HG02884 (cell line): ENCODE measurements around the gene GIPC1.
"Not testable (repeated sequence)": the region's sequence is repeated elsewhere in the genome, so short reads cannot be mapped to it uniquely, and the experiment has no call there.

Experiments
- ATAC-seq: cut with Tn5 transposase; IDR thresholded peaks from one replicate; pipeline ENCODE4 v1.9.1; 2021; ENCODE audit warnings: mild to moderate bottlenecking, moderate library complexity; ENCODE audit not compliant: unreplicated experiment

GIPC1 gene

DNA sequence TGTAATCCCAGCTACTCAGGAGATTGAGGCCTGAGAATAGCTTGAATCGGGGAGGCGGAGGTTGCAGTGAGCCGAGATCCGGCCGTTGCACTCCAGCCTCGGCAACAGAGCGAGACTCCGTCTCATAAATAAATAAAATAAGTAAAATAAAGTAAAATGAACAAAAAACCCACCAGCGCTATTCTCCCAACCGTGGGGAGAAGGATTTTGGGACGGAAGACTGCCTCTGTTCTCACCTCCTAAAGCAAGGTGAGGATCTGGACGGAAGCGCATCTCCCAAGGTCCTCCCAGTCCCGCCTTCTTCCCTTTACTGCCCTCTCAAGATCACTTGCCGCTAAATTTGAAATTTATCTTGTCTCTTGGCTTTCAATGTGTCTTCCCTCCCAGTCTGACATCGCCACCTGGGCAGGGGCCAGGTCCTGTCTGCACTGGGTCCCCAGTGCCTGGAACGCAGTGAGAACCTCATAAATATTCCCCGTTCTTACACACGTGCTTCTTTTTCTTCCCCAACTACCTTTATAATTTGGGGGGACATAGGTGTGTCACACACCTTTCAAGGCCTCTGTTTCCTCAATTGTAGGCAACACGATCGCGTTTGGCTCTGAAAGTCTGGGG is 23.4 kb upstream of the GIPC1 start:
- ATAC-seq: no peak

DNA sequence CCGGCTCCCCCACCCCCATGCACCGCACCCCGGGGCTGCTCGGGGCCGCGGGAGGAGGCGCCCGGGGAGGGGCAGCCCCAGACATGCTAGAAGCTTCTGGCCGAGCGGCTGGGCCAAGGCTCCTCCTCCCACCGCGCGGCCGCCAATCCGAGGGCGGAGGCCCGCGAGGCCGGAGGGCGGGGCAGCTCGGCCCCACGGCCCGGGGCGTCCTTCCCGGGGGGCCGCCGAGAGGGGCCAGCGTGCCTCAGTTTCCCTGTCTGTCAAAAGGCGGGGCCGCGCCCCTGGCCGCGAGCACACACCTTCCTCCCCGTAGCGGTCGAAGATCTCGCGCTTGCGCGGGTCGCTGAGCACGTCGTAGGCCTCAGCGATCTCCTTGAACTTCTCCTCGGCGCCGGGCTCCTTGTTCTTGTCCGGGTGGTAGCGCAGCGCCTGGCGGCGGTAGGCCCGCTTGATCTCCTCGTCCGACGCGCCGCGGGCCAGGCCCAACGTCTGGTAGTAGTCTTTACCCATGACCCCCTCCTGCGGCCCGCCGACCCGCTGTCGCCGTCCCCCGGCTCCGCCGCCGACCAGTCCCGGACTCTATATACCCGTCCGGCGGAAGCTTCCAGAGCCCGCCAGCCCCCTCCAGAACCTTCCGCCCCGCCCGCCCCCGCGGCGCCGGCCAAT is 22.0 kb upstream of the GIPC1 start, which contains the start of gene DNAJB1:
DNAJB1 (minus strand) TSS at position 558 of the 666 bp plus-strand sequence; CDS start at position 510, 48 bp downstream.
- ATAC-seq: peak; percentile 52

DNA sequence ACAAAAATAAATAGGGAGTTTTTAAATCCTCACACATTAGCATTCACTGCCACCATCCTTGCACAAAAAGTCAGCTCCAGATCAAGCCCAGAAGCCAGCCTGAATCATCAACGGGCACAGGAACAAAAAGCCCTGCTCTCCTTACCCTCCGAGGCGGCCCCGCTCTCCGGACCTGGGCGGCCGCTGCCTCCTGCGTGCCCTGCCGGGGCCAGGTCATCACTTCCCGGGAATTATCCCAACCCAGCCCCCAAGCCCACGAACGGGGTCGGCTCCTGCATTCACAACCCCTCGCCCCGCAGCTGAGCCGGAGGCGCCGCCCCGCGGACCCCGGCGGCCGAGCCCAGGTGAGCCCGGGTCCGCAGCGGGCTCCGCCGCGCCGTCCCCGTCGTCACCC is 21.5 kb upstream of the GIPC1 start:
- no peak for ATAC-seq

DNA sequence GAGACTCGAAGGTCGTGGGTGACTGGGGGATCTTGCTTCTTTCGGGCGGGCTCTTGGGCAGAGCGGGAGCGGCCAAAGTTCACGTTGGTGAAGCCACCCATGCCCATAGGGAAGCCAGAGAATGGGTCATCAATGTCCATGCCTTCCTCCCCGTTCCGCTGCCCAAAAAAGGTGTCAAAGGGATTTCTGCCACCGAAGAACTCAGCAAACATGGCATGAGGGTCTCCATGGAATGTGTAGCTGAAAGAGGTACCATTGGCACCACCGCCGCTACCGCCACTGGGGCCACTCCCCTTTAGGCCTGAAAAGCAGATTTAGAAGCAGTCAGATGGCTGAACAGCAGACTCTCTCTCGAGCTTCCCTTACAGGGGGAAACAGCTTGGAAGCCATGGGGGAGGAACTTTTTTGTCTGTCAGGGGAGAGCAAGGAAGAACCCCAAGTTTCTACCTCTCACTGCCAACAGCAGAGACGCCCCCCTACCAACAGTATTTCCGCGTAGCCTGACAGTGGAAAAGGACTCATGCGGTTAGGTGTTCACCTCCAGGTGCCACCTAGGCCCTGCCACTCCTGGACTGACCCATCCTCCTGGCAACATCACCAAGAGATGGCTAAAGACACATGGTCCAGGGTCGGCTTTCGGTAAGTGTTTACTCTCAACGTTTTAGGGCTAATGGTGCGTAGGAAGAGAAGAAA is 21.0 kb upstream of the GIPC1 start:
- no peak for ATAC-seq

DNA sequence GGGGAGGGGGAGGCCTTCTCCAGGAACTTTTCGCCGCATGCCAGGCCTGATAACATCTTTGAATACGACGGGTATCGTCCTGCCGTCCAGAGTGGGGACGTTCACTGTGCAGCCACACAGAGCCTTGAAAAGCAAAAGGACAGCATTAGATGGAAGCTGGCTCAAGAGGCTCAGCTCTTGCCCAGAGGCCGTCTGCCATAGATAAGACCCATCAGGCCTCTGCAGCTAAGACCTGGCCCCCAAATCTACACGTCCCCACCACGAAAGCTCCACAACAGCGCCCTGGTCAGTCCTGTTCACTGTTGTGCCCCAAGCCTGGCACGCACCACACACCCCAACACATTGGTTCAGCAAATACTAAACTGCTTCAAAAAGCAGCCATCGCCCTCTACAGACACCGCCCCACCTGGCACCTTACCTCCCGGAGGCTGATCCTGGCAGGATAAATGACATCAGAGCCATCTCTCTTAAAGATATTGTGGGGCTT is 20.2 kb upstream of the GIPC1 start:
- ATAC-seq: no peak

DNA sequence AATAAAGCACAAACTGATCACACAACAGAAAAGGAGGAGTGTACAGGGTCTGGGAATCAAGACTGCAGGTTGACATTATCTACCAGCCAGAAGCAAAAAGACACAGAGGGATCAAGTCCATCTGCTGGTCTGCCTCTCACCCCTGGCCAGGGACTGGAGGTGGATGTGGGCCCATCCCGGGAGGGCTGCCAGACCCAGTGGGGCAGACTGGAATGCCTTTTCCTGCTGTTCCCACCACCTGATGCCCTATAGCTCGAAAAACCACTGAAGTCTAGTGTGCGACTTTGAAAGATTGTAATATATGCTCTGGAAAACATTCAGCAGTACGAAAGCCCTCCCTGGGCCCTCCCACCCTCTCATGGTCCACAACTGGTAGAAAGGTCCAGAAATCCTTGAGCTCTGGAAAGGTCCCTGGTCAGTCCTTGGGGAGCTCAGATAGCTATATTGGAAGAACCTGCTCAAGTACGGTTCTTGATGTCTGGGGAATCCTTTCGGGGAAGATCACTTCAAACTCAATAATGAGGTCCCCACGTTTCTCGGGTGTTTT is 19.6 kb upstream of the GIPC1 start:
- no peak for ATAC-seq

DNA sequence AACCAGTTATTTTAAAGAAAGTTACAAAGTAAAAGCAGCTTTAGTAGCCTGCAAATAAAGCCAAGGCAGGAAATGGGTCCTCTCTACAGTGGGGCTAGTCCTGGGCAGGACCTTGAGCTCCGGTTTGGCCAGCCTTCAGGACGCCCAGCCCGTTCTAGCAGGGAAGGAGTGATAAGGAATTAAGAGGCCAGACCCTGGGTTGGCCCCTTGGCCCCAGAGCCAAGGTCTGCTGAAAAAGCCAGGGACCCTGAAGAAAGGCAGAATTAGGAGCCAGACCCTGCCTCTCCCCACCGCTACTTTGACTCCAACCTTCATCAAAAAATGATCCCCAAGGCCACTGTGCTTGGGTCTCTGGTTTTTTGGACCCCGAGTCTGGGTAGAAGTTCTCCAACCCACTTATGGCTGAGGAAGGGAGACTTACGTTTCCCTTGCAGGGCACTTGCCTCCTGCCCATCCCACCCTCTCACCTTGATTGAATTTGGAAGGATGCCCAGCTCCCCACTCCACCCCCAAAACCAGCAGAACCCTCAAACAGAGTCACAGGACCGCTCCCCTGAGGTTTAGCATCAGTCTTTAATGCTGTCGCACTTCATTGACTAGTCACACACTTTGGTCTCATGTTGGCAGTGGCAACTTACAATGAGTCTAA is 18.4 kb upstream of the GIPC1 start:
- ATAC-seq: no peak

DNA sequence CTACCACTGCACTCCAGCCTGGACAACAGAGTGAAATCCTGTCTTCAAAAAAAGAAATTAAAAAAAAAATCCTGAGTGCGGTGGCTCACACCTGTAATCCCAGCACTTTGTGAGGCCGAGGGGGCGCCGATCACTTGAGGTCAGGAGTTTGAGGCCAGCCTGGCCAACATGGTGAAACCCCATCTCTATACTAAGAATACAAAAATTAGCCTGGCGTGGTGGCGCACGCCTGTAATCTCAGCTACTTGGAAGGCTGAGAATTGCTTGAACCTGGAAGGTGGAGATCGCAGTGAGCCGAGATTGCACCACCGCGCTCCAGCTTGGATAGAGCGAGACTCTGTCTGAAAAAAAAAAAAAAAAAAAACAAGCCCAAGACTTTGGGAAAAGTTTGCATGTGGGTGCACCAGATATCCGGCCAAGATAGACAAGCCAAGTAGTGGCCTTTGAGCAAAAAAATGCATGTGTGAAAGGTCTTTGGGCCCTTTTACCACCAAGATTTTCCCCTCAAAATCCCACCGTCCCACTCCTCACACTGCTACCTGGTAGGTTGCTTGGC is 16.6 kb upstream of the GIPC1 start:
- ATAC-seq: no peak

DNA sequence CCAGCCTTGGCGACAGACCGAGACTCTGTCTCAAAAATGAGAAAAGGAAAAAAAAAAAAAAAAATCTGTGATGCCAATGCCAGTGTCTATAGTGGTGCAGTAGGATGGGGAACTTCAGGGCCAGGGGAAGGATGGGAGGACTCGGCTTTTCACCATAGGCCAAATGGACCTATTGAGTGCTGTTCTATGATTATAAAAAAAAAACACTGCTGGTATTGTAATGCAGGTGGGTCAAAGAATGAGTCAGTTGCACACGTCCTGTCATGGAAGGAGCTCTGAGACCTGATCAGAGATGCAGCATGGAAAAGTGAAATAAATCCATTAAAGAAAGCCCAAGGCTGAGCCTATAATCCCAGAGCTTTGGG is 15.3 kb upstream of the GIPC1 start:
- no peak for ATAC-seq

DNA sequence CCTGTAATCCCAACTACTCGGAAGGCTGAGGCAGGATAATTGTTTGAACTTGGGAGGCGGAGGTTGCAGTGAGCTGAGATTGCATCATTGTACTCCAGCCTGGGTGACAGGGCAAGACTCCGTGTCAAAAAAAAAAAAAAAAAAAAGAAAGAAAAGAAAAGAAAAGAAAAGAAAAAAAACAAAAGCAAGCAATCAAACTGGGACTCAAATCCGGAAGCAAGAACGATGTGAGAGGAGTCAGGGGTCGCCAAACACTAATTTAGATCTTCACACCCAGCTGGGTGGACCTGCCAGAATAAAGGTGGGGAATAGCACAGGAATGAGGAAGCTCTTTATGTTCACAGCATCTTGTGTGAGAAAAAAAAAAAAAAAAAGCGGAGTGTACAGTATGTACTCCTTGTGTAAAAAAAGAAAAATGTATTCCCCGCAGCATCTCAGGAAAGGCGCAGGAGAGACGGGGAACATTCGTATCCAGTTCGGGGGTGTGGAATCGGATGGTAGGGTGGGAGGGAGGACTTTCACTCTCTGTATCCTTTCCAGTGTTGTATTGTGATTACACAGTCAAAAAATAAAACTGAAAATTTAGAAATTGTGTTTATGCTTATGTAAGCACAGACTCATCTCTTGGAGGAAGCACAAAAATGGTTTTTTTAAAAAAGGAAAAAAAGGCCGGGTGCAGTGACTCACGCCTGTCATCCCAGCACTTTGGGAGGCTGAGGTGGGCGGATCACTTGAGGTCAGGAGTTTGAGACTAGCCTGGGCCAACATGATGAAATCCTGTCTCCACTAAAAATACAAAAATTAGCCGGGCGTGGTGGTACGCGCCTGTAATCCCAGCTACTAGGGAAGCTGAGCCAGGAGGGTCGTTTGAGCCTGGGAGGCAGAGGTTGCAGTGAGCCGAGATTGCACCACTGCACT is 14.6 kb upstream of the GIPC1 start:
- no peak for ATAC-seq

DNA sequence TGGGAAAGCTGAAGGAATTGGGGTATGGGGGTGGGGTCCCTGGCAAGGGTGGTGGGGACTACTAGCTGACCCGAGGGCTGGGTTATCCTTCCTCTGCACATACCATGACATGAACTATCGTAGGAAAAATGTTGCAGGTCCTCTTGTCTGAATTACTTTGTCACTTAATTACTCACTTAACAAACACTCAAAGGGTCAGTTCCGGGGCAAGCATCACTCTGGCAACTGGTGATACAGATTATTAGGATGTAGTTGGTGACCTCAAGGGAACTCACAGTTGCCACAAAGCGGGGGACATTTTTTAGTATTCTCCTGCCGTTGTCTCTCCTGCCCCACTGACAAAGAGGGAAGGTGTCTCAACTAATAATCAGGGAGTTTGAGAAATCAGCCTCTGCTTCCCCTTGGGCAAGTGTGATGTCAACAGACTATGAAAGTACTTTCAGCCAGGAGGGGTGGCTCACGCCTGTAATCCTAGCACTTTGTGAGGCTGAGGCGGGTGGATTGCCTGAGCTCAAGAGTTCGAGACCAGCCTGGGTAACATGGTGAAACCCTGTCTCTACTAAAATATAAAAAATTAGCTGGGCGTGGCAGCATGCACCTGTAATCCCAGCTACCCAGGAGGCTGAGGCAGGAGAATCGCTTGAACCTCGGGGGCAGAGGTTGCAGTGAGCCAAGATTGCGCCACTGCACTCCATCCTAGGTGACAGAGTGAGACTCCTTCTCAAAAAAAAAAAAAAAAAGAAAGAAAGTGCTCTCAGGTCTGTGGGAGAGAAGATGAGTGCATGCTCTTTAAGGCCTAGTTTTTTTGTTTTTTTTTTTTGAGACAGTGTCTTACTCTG is 12.0 kb upstream of the GIPC1 start:
- no peak for ATAC-seq

DNA sequence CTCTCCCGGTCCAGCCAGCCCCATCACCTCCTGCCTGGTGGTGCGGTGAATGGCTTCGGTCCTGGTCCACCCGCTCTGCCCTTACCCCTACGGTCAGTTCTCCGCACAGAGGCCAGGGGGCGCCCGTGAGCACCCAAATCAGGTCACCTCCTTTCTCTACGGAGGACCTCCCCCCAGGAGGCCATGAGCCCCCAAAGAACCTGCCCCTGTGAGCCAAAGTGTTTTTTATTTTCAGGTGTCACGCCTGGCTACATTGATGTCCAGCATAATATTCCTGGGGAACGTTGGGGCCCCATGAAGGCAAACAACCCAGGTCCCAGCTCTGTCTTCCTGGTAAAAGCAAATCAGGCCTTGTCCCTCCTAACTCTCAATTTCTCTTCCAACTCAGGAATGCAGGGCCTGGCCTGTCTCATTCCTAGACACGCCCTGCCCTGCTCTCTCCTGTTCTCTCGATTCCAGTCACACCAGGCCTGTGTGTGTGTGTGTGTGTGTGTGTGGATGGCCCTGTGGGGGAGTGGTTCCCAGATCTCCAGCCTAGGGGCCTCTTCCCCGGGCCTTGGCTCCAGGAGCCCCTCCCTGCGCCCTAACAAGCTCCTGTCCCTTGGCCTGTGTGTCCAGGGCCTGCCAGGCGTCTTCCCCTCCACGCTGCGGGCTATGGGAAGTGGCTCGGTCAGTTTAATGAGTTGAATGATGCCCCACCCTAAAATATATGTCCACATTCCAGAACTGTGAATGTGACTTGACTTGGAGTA is 9.7 kb upstream of the GIPC1 start:
- ATAC-seq: no peak

DNA sequence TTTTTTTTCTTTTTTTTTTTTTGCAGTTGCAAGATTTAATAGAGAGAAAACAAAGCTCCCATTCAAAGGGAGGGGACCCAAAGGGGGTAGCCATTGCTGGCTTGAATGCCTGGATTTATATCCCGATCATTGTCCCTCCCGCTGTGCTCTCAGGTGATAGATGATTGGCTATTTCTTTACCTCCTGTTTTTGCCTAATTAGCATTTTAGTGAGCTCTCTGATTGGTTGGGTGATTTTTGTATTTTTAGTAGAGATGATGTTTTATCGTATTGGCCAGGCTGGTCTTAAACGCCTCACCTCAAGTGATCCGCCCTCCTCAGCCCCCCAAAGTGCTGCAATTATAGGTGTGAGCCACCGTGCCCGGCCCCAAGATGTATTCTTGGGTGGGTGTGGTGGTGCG is 8.6 kb upstream of the GIPC1 start:
- ATAC-seq: not testable (repeated sequence)

DNA sequence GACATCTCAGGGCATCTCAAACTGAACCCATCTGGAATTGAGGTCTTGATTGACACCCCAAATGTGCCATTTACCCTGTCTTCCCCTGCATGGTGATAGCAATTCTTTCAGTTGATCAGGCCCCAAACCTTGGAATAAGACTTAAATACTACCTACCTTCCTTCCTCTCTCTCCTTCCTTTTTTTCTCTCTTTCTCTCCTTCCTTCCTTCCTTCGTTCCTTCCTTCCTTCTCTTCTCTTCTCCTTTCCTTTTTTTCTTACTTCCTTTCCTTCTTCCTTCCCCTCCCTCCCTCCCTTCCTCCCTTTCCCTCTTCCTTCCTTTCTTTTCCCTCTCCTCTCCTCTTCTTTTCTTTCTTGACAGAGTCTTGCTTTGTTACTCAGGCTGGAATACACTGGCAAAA is 7.4 kb upstream of the GIPC1 start:
- ATAC-seq: no peak

DNA sequence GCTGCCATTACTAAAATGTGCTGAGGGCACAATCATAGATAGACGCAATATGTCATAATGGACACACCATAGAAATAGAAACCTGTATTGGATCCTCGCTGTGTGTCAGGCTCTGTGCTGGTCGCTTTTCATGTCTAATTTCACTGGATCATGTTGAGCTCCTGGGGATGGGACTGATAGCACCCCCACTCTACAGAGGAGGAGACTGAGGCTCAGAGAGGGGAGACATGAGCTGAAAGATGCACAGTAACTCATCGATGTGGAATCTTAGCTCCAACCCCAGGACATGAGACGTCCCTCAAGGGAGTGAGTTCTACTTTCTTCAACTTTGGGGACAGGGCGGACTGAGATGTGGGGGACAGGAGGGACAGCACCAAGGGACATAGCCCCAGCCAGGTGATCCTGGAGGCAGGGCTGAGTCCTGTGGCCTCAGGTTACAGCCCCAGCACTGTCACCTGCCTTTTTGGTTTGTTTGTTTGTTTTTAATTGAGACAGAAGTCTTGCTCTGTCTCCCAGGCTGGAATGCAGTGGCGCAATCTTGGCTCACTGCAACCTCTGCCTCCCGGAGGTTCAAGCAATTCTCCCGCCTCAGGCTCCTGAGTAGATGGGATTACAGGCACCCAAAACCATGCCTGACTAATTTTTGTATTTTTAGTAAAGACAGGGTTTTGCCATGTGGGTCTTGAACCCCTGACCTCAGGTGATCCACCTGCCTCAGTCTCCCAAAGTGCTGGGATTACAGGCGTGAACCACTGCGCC is 6.6 kb upstream of the GIPC1 start:
- no peak for ATAC-seq

DNA sequence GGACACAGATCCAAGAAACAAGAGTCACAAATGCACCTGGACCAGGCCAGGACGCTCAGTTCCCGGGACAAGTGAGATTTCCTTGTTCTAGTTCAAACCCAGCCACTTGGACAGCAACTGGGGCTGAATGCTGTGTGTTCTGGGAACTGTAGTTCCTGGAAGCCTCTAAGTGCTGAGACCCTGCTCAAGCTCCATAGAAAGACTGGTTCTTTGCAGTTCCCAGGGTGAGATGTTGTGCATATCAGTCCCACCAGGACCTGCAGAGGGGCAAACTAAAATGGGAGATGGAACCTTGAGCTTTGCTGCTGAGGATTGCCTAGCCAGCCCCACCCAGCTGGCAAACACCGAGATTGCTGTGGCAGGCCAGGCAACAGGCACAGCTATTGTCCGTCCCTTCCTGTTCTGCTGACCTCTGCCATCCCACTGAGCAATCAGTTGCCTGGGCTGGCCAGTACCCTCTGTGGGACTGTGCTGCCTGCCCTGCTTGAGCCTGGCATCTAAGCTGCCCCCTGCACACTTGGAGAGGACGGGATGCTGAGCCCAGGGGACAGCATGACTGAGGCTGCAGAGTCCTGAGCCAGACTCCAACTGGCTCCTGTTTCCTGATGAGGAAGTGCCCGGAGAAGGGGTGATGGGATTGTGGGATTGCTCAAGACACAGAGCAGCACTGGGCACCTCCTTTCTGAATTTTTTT is 1.4 kb upstream of the GIPC1 start:
- no peak for ATAC-seq

DNA sequence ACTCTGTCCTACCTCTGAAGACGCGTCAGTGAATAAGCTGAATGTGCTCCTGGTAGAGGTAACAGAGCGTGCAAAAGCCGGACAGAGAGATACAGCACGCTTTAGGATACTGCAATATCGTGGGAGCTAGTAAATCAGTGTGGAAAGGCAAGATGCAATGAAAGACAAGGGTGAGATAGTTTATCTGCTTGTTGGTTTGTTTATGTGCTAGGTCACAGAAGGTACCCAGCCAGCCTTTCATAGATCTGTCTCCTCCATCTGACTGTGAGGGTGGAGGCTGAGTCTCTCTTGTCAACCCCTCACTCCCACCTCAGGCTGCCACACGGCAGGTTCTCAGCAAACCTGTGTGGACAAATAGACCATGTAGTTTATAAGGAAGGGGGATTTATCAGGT is 904 bp upstream of the GIPC1 start:
- no peak for ATAC-seq
